Panc1 (cell line): ENCODE results near the gene MTERF4. TPM values are rescaled to one million over a fixed set of nuclear protein-coding genes. Genes with fewer than 3 reads are reported as not detected.

Experiments
- ATAC-seq: fragments of 200-7000 bp; cut with Tn5 transposase; 2 replicates; pipeline ENCODE4 v1.9.1; 2020; ENCODE audit warnings: mild to moderate bottlenecking, moderate library complexity
- BruUV-seq: library from RNA; stranded (reverse); fragments of 400-500 nt; replicated peaks from 2 replicates; lab custom pipeline; 2021; lab: Mats Ljungman, UMichigan
- CTCF ChIA-PET: fragments of 300-600 bp; sonication (Branson Sonifier 250); formaldehyde crosslinking; loops from one replicate; lab custom pipeline; 2022; ENCODE audit warnings: antibody characterized with exemption; lab: Charles Lee
- POLR2A ChIA-PET: fragments of 300-600 bp; sonication (Branson Sonifier 250); formaldehyde crosslinking; loops from one replicate; lab custom pipeline; 2022; ENCODE audit warnings: antibody characterized with exemption; lab: Charles Lee
- DNase-seq: peaks from one replicate; pipeline ENCODE4 v3.0.0-alpha.2; 2010; ENCODE audit warnings: low read depth, low spot score
- H3K27ac ChIP-seq: 2 replicates; pipeline ENCODE4 v1.5.1; 2011; ENCODE audit warnings: mild to moderate bottlenecking, low read length, inconsistent platforms
- H3K27me3 ChIP-seq: fragments of 200-500 bp; sonication (Bioruptor generic); 2 replicates; pipeline ENCODE4 v1.6.0; 2014; ENCODE audit warnings: low read length, inconsistent platforms; ENCODE audit not compliant: control insufficient read depth, insufficient read depth
- H3K36me3 ChIP-seq: fragments of 200-500 bp; sonication (Bioruptor generic); 2 replicates; pipeline ENCODE4 v1.5.1; 2014; ENCODE audit warnings: inconsistent platforms, mild to moderate bottlenecking, low read length, moderate library complexity; ENCODE audit not compliant: control insufficient read depth, insufficient read depth
- H3K4me1 ChIP-seq: 2 replicates; pipeline ENCODE4 v1.5.1; 2011; ENCODE audit warnings: inconsistent platforms, mild to moderate bottlenecking, low read length, moderate library complexity; ENCODE audit not compliant: control insufficient read depth, insufficient read depth
- H3K4me3 ChIP-seq, 2 experiments: 2 replicates each; pipeline ENCODE4 v1.5.1; 2011 to 2012; ENCODE audit warnings: low read depth in 2 of 2, low read length in 2 of 2, mild to moderate bottlenecking in 2 of 2, inconsistent platforms in 1 of 2, moderate library complexity in 1 of 2
- H3K9me3 ChIP-seq: fragments of 200-500 bp; sonication (Bioruptor generic); 2 replicates; pipeline ENCODE4 v1.5.1; 2014; ENCODE audit warnings: low read depth, mild to moderate bottlenecking, inconsistent platforms, low read length, moderate library complexity; ENCODE audit not compliant: control insufficient read depth, insufficient read depth
- CTCF ChIP-seq: fragments of 450-650 bp; IDR thresholded peaks from 2 replicates; pipeline ENCODE4 v1.5.1; 2017; ENCODE audit warnings: mild to moderate bottlenecking
- POLR2AphosphoS5 ChIP-seq: IDR thresholded peaks from 2 replicates; pipeline ENCODE4 v1.6.1; 2012; ENCODE audit warnings: mild to moderate bottlenecking, low read depth, low read length, moderate library complexity
- REST ChIP-seq, 2 experiments: IDR thresholded peaks; 2 replicates each; pipeline ENCODE4 v1.6.1; 2011 to 2012; ENCODE audit warnings: low read depth in 2 of 2, control low read depth in 1 of 2, low read length in 1 of 2, mild to moderate bottlenecking in 1 of 2, moderate library complexity in 1 of 2; ENCODE audit not compliant: insufficient read depth in 1 of 2
- SIN3A ChIP-seq: IDR thresholded peaks from 2 replicates; pipeline ENCODE4 v1.6.1; 2012; ENCODE audit warnings: low read depth, mild to moderate bottlenecking, low read length, moderate library complexity, borderline replicate concordance; ENCODE audit not compliant: insufficient read depth
- TCF7L2 ChIP-seq: IDR thresholded peaks from 2 replicates; pipeline ENCODE4 v1.6.1; 2011; ENCODE audit warnings: mild to moderate bottlenecking, low read depth, low read length, inconsistent platforms
- in situ Hi-C: cut with HindIII; loops from 2 replicates; pipeline ENCODE4 v1.10.0; 2016; ENCODE audit warnings: low sequenced_read_pairs, low pct_unique_long_range_greater_than_20kb
- intact Hi-C: fragments of 100-400 bp; cut with micrococcal nuclease; formaldehyde crosslinking; loops from one replicate; pipeline ENCODE4 v1.10.0; 2022; ENCODE audit not compliant: unreplicated experiment
- total RNA-seq: library from RNA; stranded (reverse); gene quantifications from one replicate; pipeline ENCODE4 v1.2.1, GENCODE V29; 2021; ENCODE audit not compliant: unreplicated experiment

The MTERF4 gene
- total RNA-seq, 1 experiment from 2014 or later: 28.9 TPM

GRCh38 chr2:241103176-241103595, 1.1 kb upstream of the MTERF4 start:
- Histone ChIP-seq H3K4me1 (peaks cover 9% of the 10 kb centered on the region), H3K36me3 (0 out of 2 replicates have a peak, but pooled peaks cover under 1% of the 10 kb centered on the region), H3K27me3 (no peaks in the 10 kb centered on the region), H3K9me3 (no peaks in the 10 kb centered on the region), H3K4me3 (peak overlapping the region; percentile 75 to 87), H3K27ac (peak overlapping the region; percentile 95)
- no peak for DNase-seq
- intact Hi-C loops (no loop called here), in situ Hi-C loops (no loop called here)
- CTCF ChIA-PET: no interaction called here
- TF ChIP-seq POLR2AphosphoS5 (no peak), TCF7L2 (no peak), SIN3A (no peak), CTCF (no peak), REST (IDR thresholded peaks at IDR 0.05; ENCODE audit: insufficient read depth in 1 of 2, low read depth in 2 of 2, low read length in 1 of 2) (no peak)
- no TSS peak for BruUV-seq
- no peak for ATAC-seq
- POLR2A ChIA-PET: no interaction called here

DNA sequence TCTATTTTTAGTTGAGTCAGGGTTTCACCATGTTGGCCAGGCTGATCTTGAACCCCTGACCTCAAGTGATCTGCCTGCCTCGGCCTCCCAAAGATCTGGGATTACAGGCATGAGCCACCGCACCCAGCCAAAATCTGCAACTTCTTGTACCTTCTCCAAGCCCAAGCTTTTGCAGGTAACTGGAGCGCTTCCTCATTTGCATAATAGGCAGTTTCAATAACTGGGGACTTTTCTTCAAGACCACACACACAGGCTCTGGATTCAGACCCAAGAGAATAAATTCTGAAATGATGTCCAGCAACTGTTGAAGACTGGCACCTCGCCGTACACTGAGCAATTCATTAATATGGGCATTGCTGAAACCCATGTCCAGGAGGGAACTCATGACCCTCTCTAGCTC, 2.8 kb downstream of the MTERF4 start:
- DNase-seq (no peak), ATAC-seq (no peak)
- Histone ChIP-seq H3K27ac (no peak overlapping the region), H3K36me3 (peaks cover 19% of the 10 kb centered on the region), H3K27me3 (no peaks in the 10 kb centered on the region), H3K9me3 (no peaks in the 10 kb centered on the region), H3K4me3 (no peak overlapping the region), H3K4me1 (peaks cover 9% of the 10 kb centered on the region)
- POLR2A ChIA-PET: interaction anchor here (0.5 to 0.7 kb wide), 2 partner anchors 138 to 279 kb away, joined by 4 read pairs; partner anchors contain the start of gene KIF1A
- in situ Hi-C loops: no loop called here
- intact Hi-C loops: no loop called here
- no TSS peak for BruUV-seq
- TF ChIP-seq REST (IDR thresholded peaks at IDR 0.05; ENCODE audit: insufficient read depth in 1 of 2, low read depth in 2 of 2, low read length in 1 of 2): no peak
- TF ChIP-seq TCF7L2: no peak
- TF ChIP-seq CTCF: no peak
- no peak for TF ChIP-seq POLR2AphosphoS5
- no peak for TF ChIP-seq SIN3A
- CTCF ChIA-PET: no interaction called here
